Measurements from ENCODE around the gene BCOR. TPM values are rescaled to one million over a fixed set of nuclear protein-coding genes. Genes with fewer than 3 reads are reported as not detected.

Gene BCOR
- total RNA-seq, 1 experiment from 2014 or later: 48.3 TPM

- Histone ChIP-seq H3K4me1 (ENCODE audit: control insufficient read depth, insufficient read depth, low read length) (no peaks in the 10 kb centered on the region), H3K27me3 (ENCODE audit: control insufficient read depth, insufficient read depth, low read length) (no peaks in the 10 kb centered on the region), H3K36me3 (ENCODE audit: control insufficient read depth, insufficient read depth, low read length) (no peaks in the 10 kb centered on the region), H3K4me3 (ENCODE audit: low read depth in 2 of 2, low read length in 2 of 2) (no peak overlapping the region), H3K27ac (ENCODE audit: low read length) (no peak overlapping the region), H3K9me3 (ENCODE audit: control insufficient read depth, insufficient read depth, low read depth, low read length) (no peaks in the 10 kb centered on the region)
- TF ChIP-seq SIN3A (IDR thresholded peaks at IDR 0.05; ENCODE audit: borderline replicate concordance, insufficient read depth, low read depth, low read length) (no peak), TCF7L2 (IDR thresholded peaks at IDR 0.05; ENCODE audit: low read depth, low read length) (no peak), CTCF (IDR thresholded peaks at IDR 0.05) (no peak), POLR2AphosphoS5 (IDR thresholded peaks at IDR 0.05; ENCODE audit: low read depth, low read length) (no peak)
- TF ChIP-seq, protein P1, sequence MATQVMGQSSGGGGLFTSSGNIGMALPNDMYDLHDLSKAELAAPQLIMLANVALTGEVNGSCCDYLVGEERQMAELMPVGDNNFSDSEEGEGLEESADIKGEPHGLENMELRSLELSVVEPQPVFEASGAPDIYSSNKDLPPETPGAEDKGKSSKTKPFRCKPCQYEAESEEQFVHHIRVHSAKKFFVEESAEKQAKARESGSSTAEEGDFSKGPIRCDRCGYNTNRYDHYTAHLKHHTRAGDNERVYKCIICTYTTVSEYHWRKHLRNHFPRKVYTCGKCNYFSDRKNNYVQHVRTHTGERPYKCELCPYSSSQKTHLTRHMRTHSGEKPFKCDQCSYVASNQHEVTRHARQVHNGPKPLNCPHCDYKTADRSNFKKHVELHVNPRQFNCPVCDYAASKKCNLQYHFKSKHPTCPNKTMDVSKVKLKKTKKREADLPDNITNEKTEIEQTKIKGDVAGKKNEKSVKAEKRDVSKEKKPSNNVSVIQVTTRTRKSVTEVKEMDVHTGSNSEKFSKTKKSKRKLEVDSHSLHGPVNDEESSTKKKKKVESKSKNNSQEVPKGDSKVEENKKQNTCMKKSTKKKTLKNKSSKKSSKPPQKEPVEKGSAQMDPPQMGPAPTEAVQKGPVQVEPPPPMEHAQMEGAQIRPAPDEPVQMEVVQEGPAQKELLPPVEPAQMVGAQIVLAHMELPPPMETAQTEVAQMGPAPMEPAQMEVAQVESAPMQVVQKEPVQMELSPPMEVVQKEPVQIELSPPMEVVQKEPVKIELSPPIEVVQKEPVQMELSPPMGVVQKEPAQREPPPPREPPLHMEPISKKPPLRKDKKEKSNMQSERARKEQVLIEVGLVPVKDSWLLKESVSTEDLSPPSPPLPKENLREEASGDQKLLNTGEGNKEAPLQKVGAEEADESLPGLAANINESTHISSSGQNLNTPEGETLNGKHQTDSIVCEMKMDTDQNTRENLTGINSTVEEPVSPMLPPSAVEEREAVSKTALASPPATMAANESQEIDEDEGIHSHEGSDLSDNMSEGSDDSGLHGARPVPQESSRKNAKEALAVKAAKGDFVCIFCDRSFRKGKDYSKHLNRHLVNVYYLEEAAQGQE (IDR thresholded peaks at IDR 0.05; ENCODE audit: insufficient read depth in 1 of 2, low read depth in 2 of 2, low read length in 1 of 2): no peak
- CTCF ChIA-PET: no interaction called here
- intact Hi-C loops (cut with micrococcal nuclease; ENCODE audit: unreplicated experiment) (no loop called here), in situ Hi-C loops (cut with HindIII; ENCODE audit: low pct_unique_long_range_greater_than_20kb, low sequenced_read_pairs) (no loop called here)
- no peak for DNase-seq (ENCODE audit: low read depth, low spot score)
- ATAC-seq: no peak
- BruUV-seq (replicated peaks): no TSS peak
- POLR2A ChIA-PET: no interaction called here
These were observed 60.4 kb downstream of the BCOR start for GRCh38 chrX:40037367-40037766.

GRCh38 chrX:40035726-40036125, 62.0 kb downstream of the BCOR start:
- TF ChIP-seq SIN3A (IDR thresholded peaks at IDR 0.05; ENCODE audit: borderline replicate concordance, insufficient read depth, low read depth, low read length): no peak
- TF ChIP-seq, protein P1 (IDR thresholded peaks at IDR 0.05; ENCODE audit: insufficient read depth in 1 of 2, low read depth in 2 of 2, low read length in 1 of 2): no peak
- TF ChIP-seq POLR2AphosphoS5 (IDR thresholded peaks at IDR 0.05; ENCODE audit: low read depth, low read length): no peak
- no peak for TF ChIP-seq CTCF (IDR thresholded peaks at IDR 0.05)
- no peak for TF ChIP-seq TCF7L2 (IDR thresholded peaks at IDR 0.05; ENCODE audit: low read depth, low read length)
- intact Hi-C loops (cut with micrococcal nuclease; ENCODE audit: unreplicated experiment): no loop called here
- no peaks in the 10 kb centered on the region for H3K36me3 ChIP-seq (ENCODE audit: control insufficient read depth, insufficient read depth, low read length)
- BruUV-seq (replicated peaks): no TSS peak
- in situ Hi-C loops (cut with HindIII; ENCODE audit: low pct_unique_long_range_greater_than_20kb, low sequenced_read_pairs): no loop called here
- POLR2A ChIA-PET: no interaction called here
- CTCF ChIA-PET: no interaction called here
- H3K27ac ChIP-seq (ENCODE audit: low read length): no peak overlapping the region
- H3K27me3 ChIP-seq (ENCODE audit: control insufficient read depth, insufficient read depth, low read length): no peaks in the 10 kb centered on the region
- no peaks in the 10 kb centered on the region for H3K9me3 ChIP-seq (ENCODE audit: control insufficient read depth, insufficient read depth, low read depth, low read length)
- no peaks in the 10 kb centered on the region for H3K4me1 ChIP-seq (ENCODE audit: control insufficient read depth, insufficient read depth, low read length)
- DNase-seq (ENCODE audit: low read depth, low spot score): no peak
- no peak overlapping the region for H3K4me3 ChIP-seq (ENCODE audit: low read depth in 2 of 2, low read length in 2 of 2)
- ATAC-seq: no peak
